HPDE6-E6E7 (cell line): ENCODE results near the gene CLBA1.
"Not testable (repeated sequence)": the region's sequence is repeated elsewhere in the genome, so short reads cannot be mapped to it uniquely, and the experiment has no call there.

Source experiments
- DNase-seq: peaks from one replicate; pipeline ENCODE4 v3.0.0; 2011; ENCODE audit warnings: missing footprints; ENCODE audit errors: extremely low spot score

Gene CLBA1

DNA sequence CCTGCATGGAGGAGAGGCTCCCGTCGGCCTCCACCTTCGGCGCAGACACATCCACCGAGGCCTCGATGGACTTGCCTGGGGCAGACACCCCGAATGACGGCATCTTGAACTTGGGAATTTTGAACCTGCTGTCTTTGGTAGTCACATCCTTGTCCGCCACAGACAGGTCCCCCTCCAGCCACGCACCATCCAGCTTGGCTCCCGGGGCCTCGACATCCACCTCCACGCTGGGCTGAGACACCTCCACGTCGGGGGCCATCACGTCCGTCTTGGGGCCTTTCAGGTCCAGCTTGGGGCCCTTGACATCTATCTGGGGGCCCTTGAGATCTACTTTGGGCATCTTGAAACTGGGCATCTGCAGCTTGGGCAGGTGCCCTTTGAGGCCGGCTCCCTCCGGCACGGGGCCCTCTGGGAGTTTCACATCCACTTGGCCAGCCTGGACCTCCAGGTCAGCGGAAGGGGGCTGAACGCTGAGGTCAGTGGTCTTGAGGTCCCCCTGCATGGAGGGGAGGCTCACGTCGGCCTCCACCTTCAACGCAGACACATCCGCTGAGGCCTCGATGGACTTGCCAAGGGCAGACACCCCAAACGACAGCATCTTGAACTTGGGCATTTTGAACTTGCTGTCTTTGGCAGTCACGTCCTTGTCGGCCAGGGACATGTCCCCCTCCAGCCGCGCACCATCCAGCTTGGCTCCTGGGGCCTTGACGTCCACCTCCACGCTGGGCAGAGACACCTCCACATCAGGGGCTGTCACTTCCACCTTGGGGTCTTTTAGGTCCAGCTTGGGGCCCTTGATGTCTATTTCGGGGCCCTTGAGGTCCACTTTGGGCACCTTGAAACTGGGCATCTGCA lies 37.5 kb upstream of the CLBA1 start:
- not testable (repeated sequence) for DNase-seq

GRCh38 chr14:104948736-104949031 lies 36.9 kb upstream of the CLBA1 start:
- DNase-seq, result no peak

DNA sequence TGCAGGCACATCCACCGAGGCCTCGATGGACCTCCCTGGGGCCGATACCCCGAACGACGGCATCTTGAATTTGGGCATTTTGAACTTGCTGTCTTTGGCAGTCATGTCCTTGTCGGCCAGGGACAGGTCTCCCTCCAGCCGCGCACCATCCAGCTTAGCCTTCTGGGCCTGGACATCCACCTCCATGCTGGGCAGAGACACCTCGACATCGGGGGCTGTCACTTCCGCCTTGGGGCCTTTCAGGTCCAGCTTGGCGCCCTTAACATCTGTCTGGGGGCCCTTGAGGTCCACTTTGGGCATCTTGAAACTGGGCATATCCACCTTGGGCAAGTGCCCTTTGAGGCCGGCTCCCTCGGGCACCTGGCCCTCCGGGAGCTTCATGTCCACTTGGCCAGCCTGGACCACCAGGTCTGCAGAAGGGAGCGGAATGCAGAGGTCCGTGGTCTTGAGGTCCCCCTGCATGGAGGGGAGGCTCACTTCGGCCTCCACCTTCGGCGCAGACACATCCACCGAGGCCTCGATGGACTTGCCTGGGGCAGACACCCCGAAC lies 36.1 kb upstream of the CLBA1 start:
- DNase-seq, result not testable (repeated sequence)

DNA sequence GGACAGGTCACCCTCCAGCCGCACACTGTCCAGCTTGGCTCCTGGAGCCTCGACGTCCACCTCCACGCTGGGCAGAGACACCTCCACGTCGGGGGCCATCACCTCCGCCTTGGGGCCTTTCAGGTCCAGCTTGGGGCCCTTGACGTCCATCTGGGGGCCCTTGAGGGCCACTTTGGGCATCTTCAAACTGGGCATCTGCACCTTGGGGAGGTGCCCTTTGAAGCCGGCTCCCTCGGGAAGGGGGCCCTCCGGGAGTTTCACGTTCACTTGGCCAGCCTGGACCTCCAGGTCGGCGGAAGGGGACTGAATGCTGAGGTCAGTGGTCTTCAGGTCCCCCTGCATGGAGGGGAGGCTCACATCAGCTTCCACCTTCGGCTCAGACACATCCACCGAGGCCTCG lies 35.6 kb upstream of the CLBA1 start:
- DNase-seq, result no peak

GRCh38 chr14:104950701-104951100 lies 34.9 kb upstream of the CLBA1 start:
- not testable (repeated sequence) for DNase-seq

- not testable (repeated sequence) for DNase-seq
Measured at GRCh38 chr14:104951863-104952657, 33.5 kb upstream of the CLBA1 start.

DNA sequence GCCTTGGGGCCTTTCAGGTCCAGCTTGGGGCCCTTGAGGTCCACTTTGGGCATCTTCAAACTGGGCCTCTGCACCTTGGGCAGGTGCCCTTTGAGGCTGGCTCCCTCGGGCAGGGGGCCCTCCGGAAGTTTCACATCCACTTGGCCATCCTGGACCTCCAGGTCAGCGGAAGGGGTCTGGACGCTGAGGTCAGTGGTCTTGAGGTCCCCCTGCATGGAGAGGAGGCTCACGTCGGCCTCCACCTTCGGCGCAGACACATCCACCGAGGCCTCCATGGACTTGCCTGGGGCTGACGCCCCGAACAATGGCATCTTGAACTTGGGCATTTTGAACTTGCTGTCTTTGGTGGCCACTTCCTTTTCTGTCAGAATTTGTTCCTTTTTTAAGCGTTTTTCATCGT lies 32.5 kb upstream of the CLBA1 start:
- DNase-seq, result no peak

GRCh38 chr14:104953896-104954656 lies 31.5 kb upstream of the CLBA1 start:
- no peak for DNase-seq

DNA sequence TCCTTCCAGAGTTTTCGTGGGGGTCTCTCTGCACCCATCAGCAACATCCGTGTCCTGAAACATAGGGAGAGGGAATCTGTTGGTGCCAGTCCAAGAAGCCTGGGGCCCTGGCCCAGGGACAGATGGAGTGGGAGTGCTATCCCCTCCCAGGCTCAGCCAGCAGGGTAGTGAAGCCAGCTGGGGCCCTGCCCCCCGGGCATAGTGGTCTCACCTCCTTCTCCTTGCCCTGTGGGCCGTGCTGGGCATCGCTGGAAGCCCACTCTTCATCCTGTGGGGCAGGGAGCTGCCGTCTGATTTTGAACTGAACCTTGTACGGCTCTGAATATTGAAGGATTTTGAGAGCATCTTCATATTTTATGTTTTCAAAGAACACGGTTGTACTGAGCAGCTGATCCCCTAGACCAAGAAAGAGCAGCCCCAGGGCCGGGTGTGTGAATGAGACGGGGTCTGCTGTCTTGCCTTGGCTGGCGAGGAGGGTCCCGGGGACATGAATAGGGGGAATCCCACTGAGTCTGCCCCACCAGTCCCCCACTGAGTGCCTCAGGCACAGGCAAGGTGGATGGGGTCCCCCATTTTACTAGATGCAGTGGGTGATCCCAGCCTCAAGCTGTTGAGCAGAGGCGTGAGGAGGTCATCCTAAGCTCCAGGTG lies 30.7 kb upstream of the CLBA1 start:
- no peak for DNase-seq

- no peak for DNase-seq
Measured at GRCh38 chr14:104955396-104955770, 30.2 kb upstream of the CLBA1 start.

DNA sequence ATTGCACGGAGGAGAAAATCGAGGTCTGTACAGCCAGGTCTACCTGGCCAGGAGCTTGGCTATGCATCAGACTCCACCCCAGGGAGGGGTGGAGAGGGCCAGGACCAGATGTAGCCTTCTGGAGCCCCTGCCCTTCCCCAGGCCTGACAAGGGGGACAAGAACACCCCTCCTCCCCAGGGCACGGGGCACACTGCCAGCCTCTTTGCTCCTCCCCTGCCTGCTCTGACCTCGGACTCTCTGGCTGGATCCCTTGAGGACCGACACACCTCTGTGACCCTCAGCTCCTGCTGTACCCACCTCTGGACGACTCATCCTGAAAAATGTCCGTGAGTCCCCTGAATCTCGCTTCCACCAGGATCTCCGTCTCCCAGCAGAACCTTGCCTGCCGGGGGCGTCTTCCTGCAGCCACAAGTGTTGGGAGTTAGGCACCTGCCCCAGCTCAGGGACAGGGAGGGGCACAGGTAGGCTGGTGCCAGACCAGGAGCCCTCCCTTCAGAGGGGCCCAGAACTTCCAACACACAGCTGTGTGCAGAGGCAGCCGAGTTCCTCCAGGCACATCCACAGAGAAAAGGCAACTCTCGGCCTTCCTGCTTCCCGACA lies 29.2 kb upstream of the CLBA1 start:
- no peak for DNase-seq

DNA sequence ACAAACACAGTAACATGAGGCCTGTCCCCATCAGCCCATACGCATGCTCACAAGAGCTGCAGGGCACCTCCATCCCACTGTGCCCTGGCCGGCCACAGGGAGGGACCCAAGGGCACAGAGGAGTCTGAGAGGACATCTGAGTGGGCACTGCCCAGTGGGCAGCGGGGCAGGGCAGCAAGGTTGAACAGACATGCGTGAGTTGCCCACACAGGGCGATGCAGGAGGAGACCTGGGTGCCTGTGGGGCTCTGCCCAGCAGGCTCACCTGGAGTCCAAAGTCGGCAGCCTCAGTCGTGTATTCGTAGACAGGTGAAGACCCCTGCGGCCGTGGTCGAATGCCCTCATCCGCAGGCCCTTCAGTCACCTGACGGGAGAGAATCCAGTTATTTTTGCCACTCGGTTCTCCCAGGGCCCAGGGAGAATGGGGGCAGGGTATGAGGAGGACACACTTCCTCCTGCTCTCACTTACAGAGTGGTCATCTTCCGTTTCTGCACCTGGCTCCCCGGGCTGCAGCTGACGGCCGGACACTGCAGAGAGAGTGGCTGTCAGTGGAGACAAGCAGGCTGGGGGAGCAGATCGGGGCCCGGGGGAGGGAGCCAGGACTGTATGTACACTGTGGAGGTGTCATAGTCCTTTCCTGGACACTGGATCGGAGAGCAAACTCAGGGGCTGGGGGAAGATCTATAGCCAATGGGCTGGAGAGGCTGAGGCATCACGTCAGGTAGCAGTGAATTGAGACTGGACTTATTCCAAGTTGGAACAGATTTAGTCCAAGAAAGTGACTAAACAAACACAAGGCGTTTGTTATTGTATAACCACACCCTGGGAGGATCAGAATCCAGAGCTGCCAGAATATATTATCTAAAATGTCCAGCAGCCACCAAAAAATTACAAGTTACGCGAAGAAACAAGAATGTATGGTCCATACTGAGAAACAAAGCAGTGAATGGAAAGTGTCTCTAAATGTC lies 28.2 kb upstream of the CLBA1 start:
- no peak for DNase-seq

DNA sequence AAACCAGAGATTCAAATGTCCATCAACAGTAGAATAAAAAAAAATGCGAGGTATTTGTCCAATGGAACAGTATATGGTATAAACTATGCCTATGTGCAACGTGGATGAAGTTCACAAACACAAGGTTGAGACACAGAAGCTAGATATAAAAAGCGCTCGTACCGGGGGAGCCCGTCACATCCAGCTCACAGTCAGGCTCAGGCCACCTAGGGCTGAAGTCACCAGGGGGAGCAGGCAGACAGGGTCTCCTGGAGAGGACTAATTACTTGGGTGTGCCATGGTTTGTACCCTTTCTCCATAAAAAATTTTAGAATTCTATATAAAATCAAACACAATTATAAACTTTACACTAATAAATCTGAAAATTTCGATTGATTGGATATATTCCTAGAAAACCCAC lies 21.0 kb upstream of the CLBA1 start:
- DNase-seq, result no peak

- no peak for DNase-seq
Measured at GRCh38 chr14:104965561-104966231, 19.9 kb upstream of the CLBA1 start.

DNA sequence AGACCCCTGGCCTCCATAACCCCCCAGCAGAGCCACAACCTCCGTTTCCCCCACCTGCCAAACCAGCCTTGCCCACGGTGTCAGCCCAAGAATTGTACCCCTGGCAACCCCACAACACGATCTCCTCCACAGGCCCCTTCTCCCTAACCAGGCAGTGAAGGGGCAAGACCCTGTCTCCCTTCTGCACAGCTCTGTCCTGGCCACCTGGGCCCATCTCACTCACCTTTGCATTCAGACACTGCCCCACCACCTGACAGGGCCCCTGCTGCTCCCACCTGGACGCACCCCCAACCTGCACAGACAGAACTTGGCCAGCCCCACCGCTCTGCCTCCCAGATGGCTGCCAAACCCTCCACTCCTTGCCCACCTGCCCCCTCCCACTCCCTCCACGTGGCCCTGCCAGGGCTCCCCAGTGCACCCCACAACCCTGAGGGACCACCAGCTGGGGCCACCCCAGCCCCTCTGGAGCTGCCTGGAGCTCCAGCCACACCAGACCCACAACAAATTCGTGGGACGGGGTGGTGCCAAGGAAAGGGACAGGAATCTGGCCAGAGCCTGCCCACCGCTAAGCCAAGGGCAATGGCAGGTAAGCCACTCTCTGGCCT lies 19.2 kb upstream of the CLBA1 start:
- no peak for DNase-seq

DNA sequence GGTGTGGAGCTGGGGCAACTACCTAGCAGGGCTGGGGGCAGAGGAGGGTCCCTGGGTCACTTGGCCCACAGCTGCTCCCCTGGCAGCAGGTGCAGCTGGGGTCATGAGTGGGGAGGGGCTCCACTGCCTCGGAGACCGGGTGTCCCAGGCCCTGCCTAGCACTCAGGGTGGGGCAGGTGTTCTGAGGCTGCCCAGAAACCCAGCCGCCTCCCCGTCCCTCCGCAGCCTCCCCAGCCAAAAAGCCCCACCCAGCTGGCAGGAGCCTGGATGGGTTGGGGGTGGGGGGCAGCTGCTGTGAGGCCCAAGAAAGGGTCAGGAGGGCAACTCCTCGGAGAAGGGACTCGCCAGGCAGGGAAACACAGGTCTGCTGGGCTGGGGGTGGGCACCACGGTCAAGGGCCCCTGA lies 18.6 kb upstream of the CLBA1 start:
- DNase-seq, result no peak

- no peak for DNase-seq
Measured at GRCh38 chr14:104967386-104968152, 18.0 kb upstream of the CLBA1 start.

DNA sequence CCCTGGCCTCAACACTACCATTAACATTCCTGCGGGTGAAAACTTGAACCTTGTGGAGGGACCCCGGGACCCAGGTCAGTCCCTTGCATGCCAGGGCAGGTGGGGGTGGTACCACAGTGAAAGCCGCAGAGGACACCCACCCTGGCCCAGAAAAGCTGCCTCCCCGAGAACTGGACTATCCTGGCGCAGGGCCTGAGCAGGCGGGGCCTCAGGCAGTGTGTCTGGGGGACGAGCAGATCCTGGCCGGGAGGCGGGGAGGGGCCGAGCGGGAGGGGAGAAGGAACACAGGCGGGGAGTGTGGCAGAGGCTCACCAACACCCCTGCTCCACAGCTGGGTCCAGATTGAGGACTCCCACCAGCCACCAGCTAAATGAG lies 17.4 kb upstream of the CLBA1 start:
- DNase-seq, result no peak
